Parathyroid adenoma (tissue), 2 donors: ENCODE measurements around the gene NMUR1.
"Not testable (repeated sequence)": the region's sequence is repeated elsewhere in the genome, so short reads cannot be mapped to it uniquely, and the experiment has no call there.

ENCODE experiments used
- H2AFZ ChIP-seq: fragments of 300-600 bp; sonication (generic); one replicate; pipeline ENCODE4 v1.7.0; 2017; ENCODE audit warnings: antibody characterized with exemption, mild to moderate bottlenecking
- H3K27ac ChIP-seq: fragments of 300-600 bp; sonication (generic); one replicate; pipeline ENCODE4 v1.7.0; 2017
- H3K27me3 ChIP-seq: fragments of 300-600 bp; sonication (generic); one replicate; pipeline ENCODE4 v1.7.0; 2017; ENCODE audit warnings: low read length; ENCODE audit not compliant: control insufficient read depth, insufficient read depth
- H3K36me3 ChIP-seq: fragments of 300-600 bp; sonication (generic); one replicate; pipeline ENCODE4 v1.7.0; 2017; ENCODE audit warnings: low read length; ENCODE audit not compliant: control insufficient read depth, insufficient read depth
- H3K4me1 ChIP-seq: fragments of 300-600 bp; sonication (generic); one replicate; pipeline ENCODE4 v1.7.0; 2017; ENCODE audit warnings: control low read depth
- H3K4me2 ChIP-seq: fragments of 300-600 bp; sonication (generic); one replicate; pipeline ENCODE4 v1.7.0; 2017; ENCODE audit warnings: low read length
- H3K4me3 ChIP-seq: fragments of 300-600 bp; sonication (generic); one replicate; pipeline ENCODE4 v1.7.0; 2017; ENCODE audit warnings: low read depth, low read length
- H3K79me2 ChIP-seq: fragments of 300-600 bp; sonication (generic); one replicate; pipeline ENCODE4 v1.7.0; 2017; ENCODE audit warnings: control low read depth
- H3K9ac ChIP-seq: fragments of 300-600 bp; sonication (generic); one replicate; pipeline ENCODE4 v1.7.0; 2017; ENCODE audit warnings: mild to moderate bottlenecking
- H3K9me3 ChIP-seq: fragments of 300-600 bp; sonication (generic); one replicate; pipeline ENCODE4 v1.7.0; 2017; ENCODE audit warnings: low read length; ENCODE audit not compliant: control insufficient read depth
- CTCF ChIP-seq: fragments of 300-600 bp; sonication (generic); IDR thresholded peaks from one replicate; pipeline ENCODE4 v1.7.0; 2017; ENCODE audit warnings: antibody characterized with exemption, mild to moderate bottlenecking
- donor health status: primary hyperparathyroidism.

NMUR1 gene

DNA sequence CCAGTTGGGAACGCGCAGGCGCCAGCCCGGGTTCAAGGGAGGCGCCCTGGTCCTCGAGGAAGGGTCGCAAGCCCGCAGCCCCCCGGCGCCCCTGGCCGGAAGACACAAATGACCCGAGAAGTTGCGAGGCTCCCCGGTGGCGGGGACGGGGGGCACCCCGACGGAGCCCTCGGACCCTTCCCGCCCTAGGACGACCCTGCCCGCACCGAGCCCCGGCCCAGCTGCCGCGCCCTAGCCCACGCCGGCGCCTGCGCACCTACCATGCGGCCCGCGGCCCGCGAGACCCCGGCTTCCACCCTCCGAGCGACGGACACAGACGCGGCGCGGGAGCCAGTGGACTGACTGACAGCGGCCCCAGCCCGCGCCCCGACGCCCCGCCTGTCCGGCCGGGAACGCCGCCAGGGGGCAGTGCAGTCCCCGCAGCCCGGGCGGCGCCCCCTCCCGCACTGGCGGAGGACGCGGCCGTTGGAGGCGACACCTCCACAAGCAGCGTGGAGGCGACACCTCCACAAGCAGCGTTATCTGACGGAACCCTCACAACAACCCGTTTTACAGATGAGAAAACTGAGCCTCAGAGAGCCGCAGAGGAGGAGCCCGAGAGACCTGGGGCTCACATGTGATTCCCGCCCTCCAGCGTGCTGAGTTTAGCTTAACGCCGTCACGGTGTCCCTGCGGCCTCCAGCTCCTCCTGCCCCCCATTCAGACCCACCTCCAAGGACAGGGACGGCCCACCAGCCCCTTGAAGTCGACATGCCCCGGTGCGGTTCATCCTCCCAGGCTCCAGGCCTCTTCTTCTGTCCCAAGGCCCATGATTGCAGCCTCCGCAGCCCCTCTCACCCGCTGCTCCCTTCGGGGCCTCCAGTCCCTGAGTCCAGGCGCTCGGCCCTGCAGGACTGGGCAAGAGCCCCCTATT is at the start of gene NMUR1:
NMUR1 (minus strand) TSS at position 347 of the 913 bp plus-strand sequence; CDS start at position 263, 84 bp downstream.
- Histone ChIP-seq H3K27me3 (no peaks in the 10 kb centered on the region), H2AFZ (peak within 1 kb of the TSS; percentile 76), H3K9ac (no peak within 1 kb of the TSS), H3K27ac (no peak within 1 kb of the TSS), H3K9me3 (no peaks in the 10 kb centered on the region), H3K4me3 (peak within 1 kb of the TSS; percentile 14), H3K4me2 (peak within 1 kb of the TSS; percentile 55), H3K36me3 (no peaks in the 10 kb centered on the region), H3K4me1 (no peaks in the 10 kb centered on the region), H3K79me2 (no peaks in the 10 kb centered on the region)
- peak; percentile 75 for TF ChIP-seq CTCF

DNA sequence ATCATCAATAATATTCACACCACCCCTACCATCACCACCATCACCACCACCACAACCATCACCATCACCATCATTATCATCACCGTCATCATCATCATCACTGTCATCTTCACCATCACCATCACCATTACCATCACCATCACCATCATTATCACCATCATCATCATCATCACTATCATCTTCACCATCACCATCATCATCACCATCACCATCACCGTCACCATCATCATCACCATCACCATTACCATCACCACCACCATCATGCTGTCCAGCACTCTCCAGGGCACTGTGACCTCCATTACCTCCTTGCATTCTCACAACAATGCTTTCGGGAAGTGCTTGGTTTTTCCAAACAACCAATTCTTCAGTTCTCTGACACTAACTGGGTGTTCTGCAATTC is 49.3 kb upstream of the NMUR1 start:
- no peak overlapping the region for H3K4me3 ChIP-seq
- H3K27ac ChIP-seq, result no peak overlapping the region
- H3K9me3 ChIP-seq, result no peaks in the 10 kb centered on the region
- no peak overlapping the region for H3K4me2 ChIP-seq
- no peaks in the 10 kb centered on the region for H3K36me3 ChIP-seq
- no peak overlapping the region for H3K9ac ChIP-seq
- H3K27me3 ChIP-seq, result no peaks in the 10 kb centered on the region
- H2AFZ ChIP-seq, result no peak overlapping the region
- H3K79me2 ChIP-seq, result no peaks in the 10 kb centered on the region
- TF ChIP-seq CTCF, result no peak
- no peaks in the 10 kb centered on the region for H3K4me1 ChIP-seq

- not testable (repeated sequence) for H3K27me3 ChIP-seq, H3K79me2 ChIP-seq, H3K4me2 ChIP-seq, H3K9ac ChIP-seq, H2AFZ ChIP-seq, H3K27ac ChIP-seq, H3K4me3 ChIP-seq, H3K9me3 ChIP-seq, H3K4me1 ChIP-seq, H3K36me3 ChIP-seq
These were observed 48.4 kb upstream of the NMUR1 start for GRCh38 chr2:231578655-231579054.

GRCh38 chr2:231576465-231576864 is 46.2 kb upstream of the NMUR1 start:
- no peak for TF ChIP-seq CTCF
- Histone ChIP-seq H3K4me1 (no peaks in the 10 kb centered on the region), H3K36me3 (no peaks in the 10 kb centered on the region), H3K27me3 (no peaks in the 10 kb centered on the region), H2AFZ (no peak overlapping the region), H3K9ac (no peak overlapping the region), H3K27ac (no peak overlapping the region), H3K4me3 (no peak overlapping the region), H3K9me3 (no peaks in the 10 kb centered on the region), H3K79me2 (no peaks in the 10 kb centered on the region), H3K4me2 (no peak overlapping the region)

DNA sequence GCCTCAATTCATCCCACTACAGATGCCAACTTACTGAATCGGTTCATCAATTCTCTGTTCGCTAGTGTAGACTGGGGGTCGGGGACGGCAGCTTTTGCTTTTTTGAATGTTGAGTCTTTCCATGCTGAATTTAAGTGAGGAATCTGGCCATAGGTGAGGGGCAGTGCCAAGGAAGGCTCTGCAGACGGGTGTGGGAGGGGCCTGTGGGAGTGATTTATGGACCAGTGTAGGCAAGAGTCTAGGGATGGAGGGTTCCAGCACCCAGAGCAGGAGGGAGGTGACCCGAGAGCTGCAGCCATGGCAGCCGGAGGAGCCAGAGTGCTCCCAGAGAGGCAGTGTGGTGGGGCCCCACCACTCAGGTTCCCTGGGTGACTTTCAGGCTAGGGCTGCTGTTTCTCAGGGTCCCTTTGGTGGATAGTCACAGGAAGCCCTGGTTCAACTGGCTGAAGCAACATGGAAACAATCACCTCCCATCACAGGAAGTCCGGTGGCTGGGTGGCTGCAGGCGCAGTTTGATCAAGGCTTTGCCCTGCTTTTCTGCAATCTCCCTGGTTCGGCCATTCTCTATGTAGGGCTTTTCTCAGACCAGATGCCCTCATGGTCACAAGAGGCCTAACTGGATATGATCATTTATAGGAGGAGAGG is 45.5 kb upstream of the NMUR1 start:
- H3K36me3 ChIP-seq, result no peaks in the 10 kb centered on the region
- no peak overlapping the region for H2AFZ ChIP-seq
- H3K27me3 ChIP-seq, result no peaks in the 10 kb centered on the region
- H3K4me3 ChIP-seq, result no peak overlapping the region
- H3K9ac ChIP-seq, result no peak overlapping the region
- no peak overlapping the region for H3K27ac ChIP-seq
- TF ChIP-seq CTCF, result no peak
- no peak overlapping the region for H3K4me2 ChIP-seq
- no peaks in the 10 kb centered on the region for H3K4me1 ChIP-seq
- no peaks in the 10 kb centered on the region for H3K9me3 ChIP-seq
- no peaks in the 10 kb centered on the region for H3K79me2 ChIP-seq
